Esophagus mucosa (tissue), 1 donor: Measurements from ENCODE around the gene LAMA2. TPM values are rescaled to one million over a fixed set of nuclear protein-coding genes. Genes with fewer than 3 reads are reported as not detected.
"Not testable (repeated sequence)": the region's sequence is repeated elsewhere in the genome, so short reads cannot be mapped to it uniquely, and the experiment has no call there.

Experiments
- ATAC-seq: fragments of 200-7000 bp; cut with Tn5 transposase; one replicate; pipeline ENCODE4 v1.9.1; 2020
- total RNA-seq: library from RNA; stranded (reverse); gene quantifications from one replicate; pipeline ENCODE4 v1.2.4, GENCODE V29; 2023
- donor health status: DM: yes; HTN: yes; CAD: no.

LAMA2 gene
- total RNA-seq, 1 donor from 2014 or later = 3.1 TPM

DNA sequence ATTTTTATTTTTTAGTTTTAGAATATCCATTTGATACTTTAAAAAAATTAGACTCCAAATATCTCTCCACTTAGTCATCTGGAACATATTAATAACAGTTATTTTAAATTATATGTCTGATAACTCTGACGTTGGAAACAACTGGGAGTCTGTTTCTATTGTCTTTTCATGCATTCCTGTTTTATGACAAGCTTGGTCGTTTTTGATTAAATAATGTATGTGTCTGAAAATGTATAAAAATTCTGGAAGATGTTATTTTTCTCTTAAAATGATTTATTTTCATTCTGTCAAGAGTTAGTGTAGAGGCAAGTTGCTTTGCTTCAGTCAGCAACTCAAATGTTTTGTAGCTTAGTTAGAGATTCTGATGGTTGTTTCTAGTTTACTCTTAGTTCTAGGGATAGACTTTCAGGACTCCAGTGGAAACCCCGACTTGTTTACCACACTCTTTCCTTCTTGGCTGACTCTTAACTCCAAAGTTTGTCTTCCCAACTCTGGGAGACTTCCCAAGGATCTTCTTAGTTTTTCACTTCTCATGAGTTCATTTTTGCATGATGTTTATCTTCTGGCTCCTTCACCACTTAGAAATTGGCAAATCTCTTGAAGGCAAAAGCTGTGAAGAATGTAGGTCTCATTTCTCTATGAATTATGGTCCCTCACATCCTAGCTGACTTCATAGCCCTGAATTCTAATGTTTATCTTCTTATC lies 190.9 kb downstream of the LAMA2 start:
- ATAC-seq = no peak

DNA sequence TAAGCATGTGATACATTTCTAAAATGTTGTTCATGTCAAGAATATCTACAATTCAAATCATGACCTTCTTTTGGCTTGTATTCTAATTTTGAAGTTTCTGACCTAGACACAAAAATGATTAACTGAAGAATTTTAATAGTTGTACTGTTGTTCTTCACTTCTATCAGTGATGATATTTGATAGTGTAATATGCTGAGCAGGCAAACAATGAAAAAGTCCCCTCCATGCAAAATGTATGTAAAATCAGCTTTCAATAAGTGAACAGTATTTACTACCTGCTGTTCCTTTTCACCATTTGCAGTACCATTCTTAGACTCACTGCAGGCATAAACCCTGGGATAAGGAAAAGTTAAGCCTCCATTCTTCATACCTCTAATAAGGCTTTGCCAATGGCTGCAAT lies 201.5 kb downstream of the LAMA2 start:
- ATAC-seq = no peak

DNA sequence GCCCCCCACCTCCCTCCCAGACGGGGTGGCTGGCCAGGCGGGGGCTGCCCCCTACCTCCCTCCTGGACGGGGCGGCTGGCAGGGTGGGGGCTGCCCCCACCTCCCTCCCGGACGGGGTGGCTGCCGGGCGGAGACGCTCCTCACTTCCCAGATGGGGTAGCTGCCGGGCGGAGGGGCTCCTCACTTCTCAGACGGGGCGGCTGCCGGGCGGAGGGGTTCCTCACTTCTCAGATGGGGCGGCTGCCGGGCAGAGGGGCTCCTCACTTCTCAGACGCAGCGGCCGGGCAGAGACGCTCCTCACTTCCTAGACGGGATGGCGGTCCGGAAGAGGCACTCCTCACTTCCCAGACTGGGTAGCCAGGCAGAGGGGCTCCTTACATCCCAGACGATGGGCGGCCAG lies 205.5 kb downstream of the LAMA2 start:
- ATAC-seq = not testable (repeated sequence)

DNA sequence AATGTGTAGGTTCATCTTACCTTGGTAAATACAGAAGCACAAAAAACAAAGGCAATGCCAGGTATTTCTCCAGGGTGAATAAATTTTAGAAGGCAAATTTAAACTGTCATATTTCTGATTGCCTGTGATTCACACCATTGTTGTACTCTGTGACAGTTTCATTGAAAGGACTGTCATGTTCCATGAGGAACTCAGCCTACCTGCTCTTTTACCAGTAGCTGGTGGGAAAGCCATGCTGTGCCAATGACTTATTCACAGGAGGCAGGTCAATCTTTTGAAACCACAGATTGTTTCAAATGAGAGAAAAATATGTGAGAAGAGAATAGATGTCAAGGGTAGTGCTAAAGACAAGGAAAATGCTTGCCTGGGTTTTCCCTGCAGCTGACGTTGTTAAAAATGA lies 206.4 kb downstream of the LAMA2 start:
- no peak for ATAC-seq

DNA sequence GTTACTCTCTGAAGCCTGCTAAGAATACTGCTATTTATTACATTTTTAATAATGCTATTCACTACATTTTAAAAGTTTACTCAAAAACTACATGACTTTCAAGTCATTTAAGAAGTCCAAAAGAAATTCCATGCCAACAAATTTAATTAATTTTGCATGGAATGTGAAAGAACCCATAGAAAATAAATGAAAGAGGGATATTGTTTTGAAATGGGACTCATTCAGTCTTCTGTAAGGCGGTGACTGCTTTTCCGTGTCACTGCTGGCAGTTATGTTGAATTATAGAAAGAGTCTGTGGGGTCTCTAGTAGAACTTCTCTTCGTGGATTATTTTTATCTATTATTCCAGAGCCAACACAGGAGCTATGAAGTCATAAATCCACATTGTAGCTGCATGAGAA lies 211.2 kb downstream of the LAMA2 start:
- ATAC-seq = no peak

DNA sequence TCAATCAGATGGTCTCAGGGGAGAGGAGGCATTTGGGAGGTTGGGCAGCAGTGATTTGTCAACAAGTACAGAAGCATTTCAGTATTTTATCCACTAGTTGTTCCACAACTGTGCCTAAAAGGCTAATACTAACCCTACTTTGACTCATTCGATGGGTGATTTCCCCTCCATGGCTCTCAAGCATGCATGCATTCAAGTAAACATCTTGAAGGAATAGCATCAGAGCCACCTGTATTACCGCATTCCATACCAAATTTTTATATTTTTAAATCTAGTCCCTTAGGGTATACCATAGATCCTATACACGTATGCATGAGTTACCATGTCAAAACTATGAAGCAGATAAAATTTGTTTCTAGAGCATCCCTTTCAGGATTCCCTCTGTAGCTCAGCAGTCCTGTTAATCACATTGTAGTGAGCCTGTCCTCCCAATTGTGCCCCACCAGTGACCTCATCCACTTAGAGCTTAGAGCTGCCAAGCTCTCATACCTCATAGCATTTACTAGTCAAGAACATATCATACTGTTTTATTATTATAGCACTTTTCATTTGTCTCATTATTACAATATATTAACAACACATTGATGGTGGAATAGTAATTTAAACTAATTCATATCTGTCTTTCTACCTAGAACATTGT lies 213.8 kb downstream of the LAMA2 start:
- no peak for ATAC-seq

DNA sequence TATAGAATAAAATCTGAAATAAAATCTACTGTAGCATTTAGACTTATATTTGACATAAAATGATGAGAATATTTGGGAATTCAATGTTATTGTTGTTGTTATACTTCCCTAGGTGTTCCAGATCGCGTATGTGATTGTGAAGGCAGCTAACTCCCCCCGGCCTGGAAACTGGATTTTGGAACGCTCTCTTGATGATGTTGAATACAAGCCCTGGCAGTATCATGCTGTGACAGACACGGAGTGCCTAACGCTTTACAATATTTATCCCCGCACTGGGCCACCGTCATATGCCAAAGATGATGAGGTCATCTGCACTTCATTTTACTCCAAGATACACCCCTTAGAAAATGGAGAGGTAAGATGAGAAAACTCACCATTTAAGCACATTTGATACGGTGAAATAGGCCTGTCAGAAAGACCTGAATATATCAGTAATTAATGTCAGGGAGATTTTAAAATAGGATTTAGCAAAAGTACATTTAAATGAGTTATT lies 215.2 kb downstream of the LAMA2 start:
- no peak for ATAC-seq

DNA sequence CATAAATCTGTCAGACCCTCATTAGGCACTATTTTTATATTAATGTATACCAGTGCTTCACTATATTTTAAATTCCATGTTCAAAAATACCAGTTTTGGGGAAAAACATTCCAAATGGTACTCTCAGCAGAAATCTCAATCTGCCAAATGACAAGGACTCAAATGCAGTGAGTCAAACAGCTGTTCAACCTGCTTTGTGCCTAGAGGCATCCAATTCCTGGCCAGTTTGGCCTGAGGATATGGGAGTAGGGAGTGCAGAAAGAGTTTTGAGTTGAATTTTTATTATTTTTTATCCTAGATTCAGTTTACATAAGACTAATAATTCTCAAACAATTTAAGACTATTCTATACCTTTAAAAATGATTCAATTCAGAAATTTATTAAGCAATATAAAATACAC lies 216.8 kb downstream of the LAMA2 start:
- no peak for ATAC-seq

DNA sequence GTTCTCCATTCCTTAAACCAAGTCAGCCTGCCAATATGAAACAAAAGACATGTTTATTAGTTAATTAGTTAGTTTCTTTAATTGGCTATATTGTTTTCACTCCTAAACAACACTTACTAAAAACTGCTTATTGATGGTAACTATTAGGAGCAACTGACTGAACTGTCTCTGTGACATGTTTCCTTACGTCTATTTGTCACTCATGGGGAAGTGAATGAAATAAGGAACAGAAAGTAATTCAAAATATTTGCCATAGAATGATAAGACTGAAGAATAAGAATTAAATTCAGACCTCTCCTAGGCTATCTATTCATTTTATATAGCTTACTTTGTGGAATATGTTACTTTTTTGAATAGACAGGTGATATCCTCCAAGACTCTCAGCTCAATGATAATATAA lies 217.2 kb downstream of the LAMA2 start:
- ATAC-seq = no peak

DNA sequence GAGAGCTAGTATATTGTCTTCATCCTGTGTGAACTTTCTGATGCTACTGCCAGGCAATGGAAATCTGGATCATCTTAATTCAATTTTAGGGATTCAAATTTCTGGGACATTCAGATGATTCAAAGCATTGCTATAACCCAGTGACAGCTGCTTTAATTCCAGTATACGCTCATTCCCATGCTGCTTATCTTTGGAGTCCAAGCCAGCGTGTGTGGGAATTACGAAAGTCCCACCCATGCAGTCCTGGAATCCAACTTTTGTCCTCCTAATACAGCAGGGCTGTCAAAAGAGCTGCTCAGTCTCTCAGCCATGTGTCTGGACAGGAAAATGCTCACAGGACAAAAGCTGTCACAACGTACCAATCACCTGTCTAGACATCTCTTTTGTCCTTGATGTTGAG lies 219.8 kb downstream of the LAMA2 start:
- no peak for ATAC-seq

DNA sequence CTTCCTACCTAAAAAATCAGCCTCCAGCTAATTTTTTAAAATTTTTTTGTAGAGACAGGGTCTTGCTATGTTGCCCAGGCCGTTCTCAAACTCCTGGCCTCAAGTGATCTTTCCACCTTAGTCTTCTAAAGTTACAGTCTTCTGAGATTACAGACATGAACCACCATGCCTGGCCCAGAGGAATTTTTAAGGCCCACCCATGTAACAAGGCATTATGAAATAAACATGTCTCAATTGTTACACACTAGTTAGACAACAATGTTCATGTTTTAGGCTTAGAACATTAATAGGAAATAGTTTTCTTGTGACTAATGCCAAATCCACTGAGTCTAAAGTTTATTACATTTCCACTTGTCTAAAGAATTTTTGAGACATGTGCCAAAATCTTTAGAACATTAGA lies 221.2 kb downstream of the LAMA2 start:
- ATAC-seq = no peak

DNA sequence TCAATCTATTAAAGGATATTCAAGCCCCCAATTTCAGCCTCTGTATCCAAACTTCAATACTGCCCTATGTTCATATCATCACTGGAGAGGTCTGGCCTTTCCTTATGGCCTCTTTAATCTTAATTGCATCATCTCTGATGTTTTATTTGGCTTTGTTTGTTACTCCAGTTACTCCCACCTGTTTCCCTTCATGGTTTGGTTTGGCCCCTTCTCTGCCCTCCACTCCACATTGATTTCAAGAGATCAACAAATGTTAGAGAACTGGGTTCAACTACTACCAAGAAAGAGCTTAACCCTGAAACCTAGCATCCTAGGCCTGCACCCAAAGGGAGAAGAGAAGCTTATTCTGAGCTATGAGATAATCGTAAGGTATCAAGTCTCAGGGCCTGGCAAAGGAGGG lies 221.6 kb downstream of the LAMA2 start:
- ATAC-seq = no peak

DNA sequence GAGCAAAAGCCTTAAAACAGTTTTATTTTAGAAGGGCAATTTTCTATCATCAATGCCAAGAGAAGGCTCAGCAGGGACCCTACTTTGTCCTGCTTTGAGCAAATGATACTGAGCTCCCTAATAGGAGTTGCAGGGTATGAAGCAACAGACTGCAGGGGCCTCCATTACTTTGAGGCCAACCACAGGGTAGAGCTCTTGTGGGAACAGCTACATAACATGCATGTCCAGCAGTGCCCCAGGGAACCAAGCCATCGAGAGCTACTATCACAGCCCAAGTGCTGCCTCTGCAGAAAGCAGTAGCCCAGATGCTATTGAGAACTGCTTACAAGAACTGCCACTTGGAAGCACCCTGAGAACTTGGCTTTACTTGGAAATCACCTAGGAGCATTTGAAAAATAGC lies 222.1 kb downstream of the LAMA2 start:
- ATAC-seq = no peak

DNA sequence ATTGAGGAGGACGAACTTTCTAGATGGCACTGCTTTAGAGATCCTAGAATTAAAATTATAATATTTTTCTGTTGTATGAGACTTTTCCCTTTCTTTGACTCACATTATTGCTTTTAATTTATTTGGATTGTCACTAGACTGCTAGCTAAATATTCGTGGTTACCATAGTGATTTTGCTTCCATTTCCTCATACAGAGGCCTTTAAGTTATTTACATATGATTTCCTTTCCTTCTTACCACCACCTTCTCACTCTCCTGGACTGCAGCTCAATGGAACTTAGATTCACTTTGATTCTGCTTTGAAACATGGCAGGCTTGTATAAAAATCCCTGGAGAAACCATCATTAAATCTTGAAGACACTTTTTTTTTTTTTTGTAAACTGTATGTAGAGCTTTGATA lies 222.9 kb downstream of the LAMA2 start:
- no peak for ATAC-seq

DNA sequence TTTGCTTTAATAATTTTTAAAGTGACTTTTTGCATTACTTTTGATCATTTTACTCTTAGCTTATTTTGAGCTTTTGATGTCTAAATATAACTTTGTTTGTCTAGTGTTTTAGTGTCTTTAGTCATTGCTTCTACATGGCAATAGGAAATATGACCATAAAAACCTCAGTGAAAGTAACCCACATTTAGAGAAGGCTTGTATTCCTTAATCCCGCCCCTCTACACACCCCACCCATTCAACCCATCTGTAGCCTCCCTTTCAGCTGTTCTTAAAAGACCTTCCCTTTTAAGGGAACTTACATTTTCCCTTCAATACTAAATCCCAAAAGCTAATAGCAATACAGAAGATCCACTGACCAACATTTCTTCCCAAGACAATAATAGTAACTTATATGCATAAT lies 225.4 kb downstream of the LAMA2 start:
- no peak for ATAC-seq

DNA sequence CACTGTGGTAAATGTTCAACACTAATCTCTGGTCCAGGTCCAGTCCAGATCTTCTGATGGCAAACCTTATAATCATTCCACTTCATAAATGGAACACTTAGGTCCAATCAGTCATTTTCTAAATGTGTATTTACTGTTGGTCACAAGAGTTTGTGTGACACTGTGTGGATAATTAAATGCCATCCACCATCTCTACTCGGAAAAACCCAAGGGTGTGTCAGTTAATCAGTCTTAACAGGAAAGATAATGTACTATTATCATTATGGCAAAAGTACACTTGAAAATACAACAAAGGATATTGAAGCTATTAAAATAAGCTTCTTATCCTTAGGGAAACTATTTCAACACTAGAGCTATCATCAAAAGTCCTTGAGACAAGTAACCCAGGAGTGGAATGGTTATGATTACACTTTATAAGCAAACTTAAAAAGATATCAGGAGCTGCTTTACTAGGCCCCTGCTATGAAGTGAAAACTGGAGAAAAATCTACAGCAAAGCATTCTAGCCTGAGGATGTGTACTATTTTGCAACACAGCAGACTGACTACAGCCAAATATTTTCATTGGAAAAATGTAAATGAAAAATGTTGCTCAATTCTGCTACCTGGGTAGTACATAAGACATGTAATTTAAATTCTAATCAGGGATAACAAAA lies 227.9 kb downstream of the LAMA2 start:
- ATAC-seq = no peak

DNA sequence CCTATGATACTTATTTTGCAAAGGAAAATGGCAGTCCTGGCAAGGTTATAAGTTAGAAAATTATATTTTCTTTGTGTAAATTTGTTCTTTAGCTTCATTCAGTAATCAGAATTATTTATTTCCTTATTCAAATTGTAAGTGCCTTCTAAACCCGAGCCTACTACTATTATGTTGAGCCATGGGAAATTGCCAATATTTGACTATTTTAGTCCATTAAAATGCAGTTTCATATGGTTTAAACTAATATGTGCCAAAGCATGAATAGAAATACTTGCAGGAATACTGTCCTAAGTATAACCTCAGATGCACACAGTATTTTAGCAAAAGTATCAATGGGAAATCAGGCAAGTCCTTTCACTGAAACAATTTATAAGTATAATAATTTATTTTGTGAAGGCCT lies 228.4 kb downstream of the LAMA2 start:
- ATAC-seq = no peak

DNA sequence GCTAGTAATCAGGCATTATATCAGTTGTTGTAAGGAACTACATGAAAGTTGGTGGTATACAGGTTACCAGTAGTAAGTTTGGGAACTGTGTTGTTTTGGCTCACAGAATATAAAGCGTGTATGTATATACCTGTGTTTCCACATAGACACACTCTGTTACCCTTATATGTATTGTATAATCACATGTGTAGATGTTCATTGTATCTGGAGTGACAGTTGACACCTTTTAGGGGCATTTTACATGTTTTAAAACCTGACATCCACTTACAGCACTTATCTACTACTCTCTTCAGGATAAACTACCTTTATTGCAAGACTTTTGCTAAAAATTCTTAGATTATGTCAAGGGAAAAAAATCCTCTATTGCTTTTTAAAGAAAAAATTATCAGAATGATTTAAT lies 228.9 kb downstream of the LAMA2 start:
- ATAC-seq = no peak

DNA sequence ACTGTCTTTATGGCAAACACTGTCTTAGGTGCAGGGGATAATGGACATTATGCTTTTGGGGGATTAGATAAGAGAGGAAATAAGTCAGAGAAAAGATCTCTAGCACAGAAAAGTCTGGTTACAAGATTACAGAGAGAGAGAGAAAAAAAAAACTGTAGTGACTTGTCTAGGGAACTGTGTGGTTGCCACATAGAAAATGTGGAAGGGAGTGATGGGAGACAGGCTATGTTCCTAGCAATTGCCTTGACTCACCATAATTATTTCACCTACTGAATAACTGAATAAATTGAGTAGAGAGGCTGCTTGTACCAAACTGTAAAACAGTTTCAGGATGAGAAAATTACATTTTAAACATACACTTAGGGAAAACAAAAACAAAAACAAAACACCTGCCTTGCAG lies 229.7 kb downstream of the LAMA2 start:
- ATAC-seq = no peak

DNA sequence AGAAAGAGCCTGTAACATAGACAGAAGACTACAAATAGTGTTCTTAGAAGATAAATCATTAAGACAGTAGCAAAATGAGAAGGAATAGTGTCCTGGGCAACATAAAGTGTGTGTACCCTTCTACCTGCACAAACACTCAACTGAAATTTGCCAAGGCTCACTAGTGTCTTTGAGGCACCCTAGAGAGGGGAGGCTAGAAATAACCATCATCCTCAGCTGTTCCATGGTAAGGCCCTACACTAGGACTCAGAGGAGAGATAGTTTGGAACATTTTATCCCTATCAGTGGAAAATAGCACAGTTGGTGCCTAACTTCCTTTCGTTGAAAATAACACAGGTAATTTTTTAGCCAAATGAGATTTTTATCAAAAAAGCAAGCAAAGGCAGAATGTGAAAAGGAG lies 230.7 kb downstream of the LAMA2 start:
- ATAC-seq = no peak

DNA sequence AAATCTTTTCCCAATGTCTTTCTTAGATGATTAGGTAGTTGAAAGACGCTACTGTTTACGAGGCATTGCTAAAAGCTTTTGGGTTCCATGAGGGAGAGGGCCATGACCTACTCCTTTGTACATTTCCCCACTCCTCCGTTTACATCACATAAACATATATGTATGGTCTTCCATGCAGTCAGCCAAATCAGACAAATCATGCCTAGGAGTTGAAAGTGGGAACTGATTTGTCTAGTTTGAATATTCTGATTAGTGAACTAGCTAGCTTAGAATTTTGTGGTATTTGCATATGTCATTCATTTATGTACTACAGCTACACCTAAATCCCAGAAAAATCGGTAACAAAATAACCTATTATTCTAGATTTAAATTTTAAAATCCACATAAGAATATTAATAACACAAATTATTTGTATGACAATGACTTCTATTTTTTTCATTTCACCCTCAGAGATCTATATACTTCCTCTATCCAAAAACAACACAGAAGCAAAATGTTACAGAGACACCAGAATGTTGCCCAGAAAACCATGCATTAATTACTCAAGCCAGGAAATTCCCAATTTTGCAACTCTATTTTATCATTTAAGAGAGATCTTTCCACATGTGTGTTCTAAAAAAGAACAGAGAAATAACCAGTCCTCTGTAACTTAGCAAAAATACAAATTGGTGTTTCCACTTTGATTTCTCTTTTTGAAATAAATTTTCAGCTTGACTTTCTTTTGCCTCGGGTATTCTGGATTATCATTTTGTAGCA lies 231.9 kb downstream of the LAMA2 start:
- ATAC-seq = no peak

DNA sequence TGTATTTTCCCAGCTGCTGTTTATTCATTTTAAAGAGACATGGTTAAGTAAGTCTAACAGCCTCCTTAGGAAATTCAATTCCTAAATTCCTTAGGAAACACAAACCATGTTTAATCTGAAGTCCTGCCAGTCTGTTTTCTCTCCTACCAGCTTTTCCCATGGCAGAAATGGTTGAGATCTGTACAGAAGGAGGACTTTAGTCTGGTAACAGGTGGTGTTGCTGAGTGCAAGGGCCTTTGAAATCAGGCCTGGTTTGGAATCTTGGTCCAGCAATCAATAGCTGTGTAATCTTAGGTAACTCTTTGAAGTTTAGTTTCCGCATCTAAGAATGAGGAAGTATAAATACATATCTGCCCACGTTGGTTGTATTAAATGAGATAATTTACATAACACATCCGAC lies 232.5 kb downstream of the LAMA2 start:
- no peak for ATAC-seq

DNA sequence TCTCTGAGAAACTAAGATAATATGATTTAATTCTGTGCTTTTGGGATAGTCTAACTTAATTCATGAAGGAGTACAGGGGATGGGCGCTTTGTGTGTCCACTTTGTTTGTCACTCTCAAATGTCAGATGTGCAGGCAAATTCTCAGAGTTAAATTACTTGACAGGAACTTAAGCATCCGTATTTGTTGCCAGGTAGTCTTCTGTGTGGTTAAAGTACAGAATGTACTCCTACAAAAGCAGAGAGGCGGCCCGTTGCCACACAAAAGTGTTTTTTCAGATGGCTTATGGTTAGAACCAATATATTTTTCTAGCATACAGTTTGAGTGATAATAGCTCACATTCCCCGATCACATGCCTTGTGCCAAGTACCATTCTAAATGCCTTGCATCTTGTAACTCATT lies 234.4 kb downstream of the LAMA2 start:
- no peak for ATAC-seq
